Subcutaneous abdominal adipose tissue (tissue), 5 donors: Measurements from ENCODE around the gene CACNA1B.
"Not testable (repeated sequence)": the region's sequence is repeated elsewhere in the genome, so short reads cannot be mapped to it uniquely, and the experiment has no call there.

Experiments used
- H3K27ac ChIP-seq: one replicate; pipeline ENCODE4 v1.7.0; 2013; ENCODE audit warnings: low read depth, mild to moderate bottlenecking, inconsistent platforms, low read length, moderate library complexity
- H3K27me3 ChIP-seq, 5 donors: one replicate each; pipeline ENCODE4 v1.7.0; 2013; ENCODE audit warnings: low read length in 5 of 5, inconsistent platforms in 1 of 5; ENCODE audit not compliant: control insufficient read depth in 5 of 5, insufficient read depth in 4 of 5
- H3K36me3 ChIP-seq, 5 donors: one replicate each; pipeline ENCODE4 v1.7.0; 2013; ENCODE audit warnings: low read length in 5 of 5; ENCODE audit not compliant: control insufficient read depth in 5 of 5, insufficient read depth in 5 of 5
- H3K4me1 ChIP-seq, 5 donors: one replicate each; pipeline ENCODE4 v1.7.0; 2013; ENCODE audit warnings: low read length in 5 of 5, mild to moderate bottlenecking in 3 of 5, moderate library complexity in 1 of 5; ENCODE audit not compliant: control insufficient read depth in 5 of 5, insufficient read depth in 5 of 5
- H3K4me3 ChIP-seq, 5 donors: one replicate each; pipeline ENCODE4 v1.7.0; 2013; ENCODE audit warnings: low read length in 5 of 5, low read depth in 1 of 5
- H3K9ac ChIP-seq, 5 donors: one replicate each; pipeline ENCODE4 v1.7.0; 2013; ENCODE audit warnings: low read length in 5 of 5, mild to moderate bottlenecking in 4 of 5, moderate library complexity in 3 of 5
- H3K9me3 ChIP-seq, 5 donors: one replicate each; pipeline ENCODE4 v1.7.0; 2013; ENCODE audit warnings: low read length in 5 of 5; ENCODE audit not compliant: control insufficient read depth in 5 of 5
- donor health status: healthy.
- donor health status: healthy.
- donor health status: healthy.
- donor health status: healthy.
- donor health status: healthy.

Gene CACNA1B

GRCh38 chr9:138011951-138012500 lies 134.4 kb downstream of the CACNA1B start:
- H3K27ac ChIP-seq = no peak overlapping the region
- no peak overlapping the region for H3K9ac ChIP-seq
- no peaks in the 10 kb centered on the region for H3K9me3 ChIP-seq
- no peaks in the 10 kb centered on the region for H3K4me1 ChIP-seq
- H3K36me3 ChIP-seq = no peaks in the 10 kb centered on the region
- H3K4me3 ChIP-seq = no peak overlapping the region
- H3K27me3 ChIP-seq = peaks cover 0 to 13% (median 10%) of the 10 kb centered on the region in 5 donors

DNA sequence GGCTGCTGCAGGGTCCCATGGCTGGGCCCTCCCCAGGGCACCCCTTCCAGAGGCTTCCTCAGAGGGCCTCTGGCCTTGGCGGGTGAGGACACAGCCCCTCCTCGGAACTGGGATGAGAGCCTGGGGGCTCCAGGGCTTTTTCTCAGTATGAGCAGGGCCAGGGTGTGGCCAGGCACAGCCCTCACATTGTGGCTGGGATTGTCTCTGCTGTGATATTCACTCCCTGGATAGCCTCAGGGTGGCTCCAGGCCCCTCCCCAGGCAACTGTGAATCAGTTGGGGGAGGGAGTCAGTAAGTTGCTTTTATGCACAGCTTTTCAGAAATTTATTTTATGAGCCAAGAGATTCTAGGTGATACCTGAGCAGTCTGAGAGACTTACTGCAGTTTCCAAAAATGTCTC lies 135.7 kb downstream of the CACNA1B start:
- peaks cover 0 to 15% (median 13%) of the 10 kb centered on the region in 5 donors for H3K27me3 ChIP-seq
- H3K4me1 ChIP-seq = no peaks in the 10 kb centered on the region
- no peaks in the 10 kb centered on the region for H3K9me3 ChIP-seq
- H3K36me3 ChIP-seq = no peaks in the 10 kb centered on the region
- H3K4me3 ChIP-seq = no peak overlapping the region
- no peak overlapping the region for H3K9ac ChIP-seq
- H3K27ac ChIP-seq = no peak overlapping the region

- H3K36me3 ChIP-seq = no peaks in the 10 kb centered on the region
- H3K4me3 ChIP-seq = no peak overlapping the region
- H3K4me1 ChIP-seq = no peaks in the 10 kb centered on the region
These were observed 136.4 kb downstream of the CACNA1B start for GRCh38 chr9:138013836-138014562.

DNA sequence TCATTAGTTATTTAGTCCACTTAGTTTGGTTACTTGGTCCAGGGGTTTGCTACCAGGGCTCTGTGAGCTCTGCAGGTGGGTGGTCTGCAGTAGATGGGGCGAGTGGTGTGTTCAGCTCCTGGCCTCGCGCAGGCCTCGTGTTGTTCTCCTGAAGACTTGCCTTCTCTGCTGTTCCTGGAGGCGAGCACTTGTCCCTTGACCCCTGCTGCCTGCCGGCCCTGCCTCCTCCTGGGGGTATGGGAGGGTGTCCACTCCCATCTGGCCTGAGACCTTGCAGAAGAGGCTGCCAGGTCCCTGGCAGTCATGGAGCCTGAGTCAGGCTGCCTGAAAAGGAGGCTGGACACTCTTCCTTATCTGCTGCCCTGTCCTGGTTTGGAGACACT lies 137.0 kb downstream of the CACNA1B start:
- H3K9ac ChIP-seq = no peak overlapping the region
- H3K27me3 ChIP-seq = peaks cover 0 to 14% (median 12%) of the 10 kb centered on the region in 5 donors
- H3K27ac ChIP-seq = no peak overlapping the region
- no peaks in the 10 kb centered on the region for H3K4me1 ChIP-seq
- no peaks in the 10 kb centered on the region for H3K36me3 ChIP-seq
- H3K4me3 ChIP-seq = no peak overlapping the region
- no peaks in the 10 kb centered on the region for H3K9me3 ChIP-seq

More at GRCh38 chr9:138013836-138014562, 136.4 kb downstream of the CACNA1B start:
- Histone ChIP-seq H3K9me3 (no peaks in the 10 kb centered on the region), H3K27ac (no peak overlapping the region), H3K27me3 (peaks cover 0 to 14% (median 12%) of the 10 kb centered on the region in 5 donors), H3K9ac (no peak overlapping the region)

- no peak overlapping the region for H3K27ac ChIP-seq
- H3K4me1 ChIP-seq = no peaks in the 10 kb centered on the region
- no peak overlapping the region for H3K9ac ChIP-seq
- no peak overlapping the region for H3K4me3 ChIP-seq
- no peaks in the 10 kb centered on the region for H3K9me3 ChIP-seq
- peaks cover 0 to 13% (median 10%) of the 10 kb centered on the region in 5 donors for H3K27me3 ChIP-seq
- H3K36me3 ChIP-seq = no peaks in the 10 kb centered on the region
These were observed 137.6 kb downstream of the CACNA1B start for GRCh38 chr9:138015021-138015829.

DNA sequence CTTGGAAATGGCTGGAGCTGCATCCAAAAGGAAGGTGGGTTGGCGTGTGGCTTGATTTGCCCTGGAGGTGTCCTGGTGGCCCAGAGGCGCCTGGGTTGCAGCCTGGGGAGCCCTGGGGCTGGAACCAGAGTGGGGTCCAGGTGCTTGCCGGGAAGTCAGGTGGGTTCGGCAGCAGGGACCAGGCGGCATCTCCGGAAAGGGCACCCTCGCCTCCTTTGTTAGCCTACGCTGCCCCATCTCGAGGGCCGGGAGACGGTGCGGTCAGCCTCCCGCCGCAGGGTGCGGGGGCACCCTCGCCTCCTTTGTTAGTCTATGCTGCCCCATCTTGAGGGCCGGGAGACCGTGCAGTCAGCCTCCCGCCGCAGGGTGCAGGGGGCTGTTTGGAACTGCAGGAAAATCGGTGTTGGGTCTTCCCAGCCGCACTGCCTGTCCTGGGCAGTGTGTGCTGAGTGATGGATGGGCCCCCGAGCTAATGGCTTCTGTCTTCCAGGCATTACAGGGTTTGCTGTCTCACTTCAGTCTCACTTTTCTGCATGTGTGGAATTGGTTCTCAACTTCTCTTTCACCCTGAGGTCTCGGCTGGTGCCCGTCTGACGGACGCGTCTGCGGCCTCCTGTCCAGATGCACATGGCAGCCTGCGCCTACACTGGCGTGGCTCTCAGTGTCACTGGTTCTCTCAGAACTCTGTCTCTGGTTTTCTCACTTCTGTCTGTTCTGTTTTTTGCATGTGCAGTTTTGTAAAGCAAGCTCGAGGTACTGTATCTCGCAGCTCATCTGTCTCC lies 139.0 kb downstream of the CACNA1B start:
- no peaks in the 10 kb centered on the region for H3K4me1 ChIP-seq
- H3K27me3 ChIP-seq = peaks cover 5 to 12% (median 7%) of the 10 kb centered on the region in 5 donors
- no peak overlapping the region for H3K4me3 ChIP-seq
- H3K9ac ChIP-seq = no peak overlapping the region
- H3K9me3 ChIP-seq = no peaks in the 10 kb centered on the region
- H3K27ac ChIP-seq = no peak overlapping the region
- no peaks in the 10 kb centered on the region for H3K36me3 ChIP-seq

GRCh38 chr9:138017200-138017599 lies 139.6 kb downstream of the CACNA1B start:
- Histone ChIP-seq H3K9me3 (no peaks in the 10 kb centered on the region), H3K4me1 (no peaks in the 10 kb centered on the region), H3K27ac (no peak overlapping the region), H3K9ac (no peak overlapping the region), H3K4me3 (no peak overlapping the region), H3K36me3 (no peaks in the 10 kb centered on the region), H3K27me3 (peaks cover 9 to 18% (median 10%) of the 10 kb centered on the region in 5 donors)

GRCh38 chr9:138019514-138019913 lies 141.9 kb downstream of the CACNA1B start:
- H3K9me3 ChIP-seq, H3K4me1 ChIP-seq, H3K4me3 ChIP-seq, H3K9ac ChIP-seq, H3K36me3 ChIP-seq, H3K27ac ChIP-seq: not testable (repeated sequence)
- peaks cover 18 to 36% (median 20%) of the 10 kb centered on the region in 5 donors for H3K27me3 ChIP-seq

DNA sequence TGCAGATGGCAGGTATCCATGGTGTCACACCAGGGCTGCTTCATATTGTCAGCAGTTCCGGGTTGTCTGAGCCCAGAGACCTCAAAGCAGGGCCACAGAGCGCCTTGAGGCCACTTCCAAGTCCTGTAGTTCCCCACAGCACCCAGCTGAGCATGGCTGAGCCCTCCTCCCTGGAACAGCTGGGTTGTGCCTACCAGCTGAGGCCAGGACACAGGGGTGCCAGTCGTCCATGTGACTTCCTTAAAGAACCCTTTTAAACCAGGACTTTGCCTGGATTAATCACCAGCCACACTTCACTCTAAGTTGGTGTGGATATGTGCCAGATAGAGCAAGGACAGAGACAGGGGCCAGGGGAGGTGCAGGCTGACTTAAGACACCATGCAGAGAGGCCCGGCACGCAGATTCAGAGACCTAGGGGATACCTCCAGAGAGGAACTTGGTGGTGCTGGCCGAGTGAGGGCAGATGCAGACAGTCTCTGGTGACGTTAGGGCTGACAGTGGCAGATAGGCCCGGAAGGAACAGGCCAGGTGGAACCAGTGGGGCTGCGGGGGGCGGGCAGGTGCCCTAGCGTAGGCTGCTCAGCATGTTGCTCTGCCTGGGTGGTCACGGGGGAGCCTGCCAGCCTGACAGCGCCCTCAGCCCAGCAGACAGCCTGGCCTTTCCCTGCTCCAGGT lies 142.7 kb downstream of the CACNA1B start:
- H3K9ac ChIP-seq = no peak overlapping the region
- H3K27ac ChIP-seq = no peak overlapping the region
- peaks cover 15 to 40% (median 23%) of the 10 kb centered on the region in 5 donors for H3K27me3 ChIP-seq
- no peaks in the 10 kb centered on the region for H3K36me3 ChIP-seq
- H3K4me3 ChIP-seq = no peak overlapping the region
- no peaks in the 10 kb centered on the region for H3K9me3 ChIP-seq
- H3K4me1 ChIP-seq = peaks cover 0 to 5% (median 2%) of the 10 kb centered on the region in 5 donors
